Fibroblast of lung (primary cell): Measurements from ENCODE around the gene BTBD16.

Experiments
- EZH2 ChIP-seq: IDR thresholded peaks from 2 replicates; pipeline ENCODE4 v1.5.1; 2012; ENCODE audit warnings: low read length, control low read depth, mild to moderate bottlenecking; ENCODE audit errors: missing control alignments
- TF ChIP-seq, protein P1 (sequence below), 2 donors: IDR thresholded peaks in 1 of 2; conservative IDR thresholded peaks in 1 of 2; 1 replicate in 1 of 2; 2 replicates in 1 of 2; pipeline ENCODE4 v1.5.1; 2011 to 2012; ENCODE audit warnings: low read length in 2 of 2, control low read depth in 1 of 2, inconsistent platforms in 1 of 2, low read depth in 1 of 2, mild to moderate bottlenecking in 1 of 2

DNA sequence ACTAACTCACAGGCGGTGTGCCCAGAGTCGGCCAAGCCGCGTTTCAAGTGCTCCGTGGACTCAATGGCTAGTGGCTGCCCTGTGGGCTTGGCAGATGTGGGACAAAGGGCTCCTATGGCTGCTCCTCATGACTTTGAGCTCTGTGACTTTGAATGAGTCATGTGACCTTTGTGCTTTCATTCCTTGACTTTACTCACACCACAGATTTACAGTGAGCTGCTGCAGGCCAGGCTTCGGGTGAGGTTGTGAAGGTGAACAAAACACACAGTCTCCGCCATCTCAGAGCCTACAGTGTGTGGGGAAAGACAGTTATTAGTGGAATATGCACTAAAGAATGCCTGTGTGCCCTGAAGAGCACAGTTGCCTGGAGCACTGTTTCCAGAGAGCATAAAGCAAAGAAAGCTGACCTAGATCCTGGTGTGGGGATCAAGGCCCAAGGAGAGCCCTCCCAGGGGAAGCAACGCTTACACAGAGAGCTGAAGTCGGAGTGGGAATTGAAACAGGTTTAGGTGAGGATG lies 73.7 kb downstream of the BTBD16 start:
- TF ChIP-seq EZH2, result no peak
- TF ChIP-seq, protein P1, sequence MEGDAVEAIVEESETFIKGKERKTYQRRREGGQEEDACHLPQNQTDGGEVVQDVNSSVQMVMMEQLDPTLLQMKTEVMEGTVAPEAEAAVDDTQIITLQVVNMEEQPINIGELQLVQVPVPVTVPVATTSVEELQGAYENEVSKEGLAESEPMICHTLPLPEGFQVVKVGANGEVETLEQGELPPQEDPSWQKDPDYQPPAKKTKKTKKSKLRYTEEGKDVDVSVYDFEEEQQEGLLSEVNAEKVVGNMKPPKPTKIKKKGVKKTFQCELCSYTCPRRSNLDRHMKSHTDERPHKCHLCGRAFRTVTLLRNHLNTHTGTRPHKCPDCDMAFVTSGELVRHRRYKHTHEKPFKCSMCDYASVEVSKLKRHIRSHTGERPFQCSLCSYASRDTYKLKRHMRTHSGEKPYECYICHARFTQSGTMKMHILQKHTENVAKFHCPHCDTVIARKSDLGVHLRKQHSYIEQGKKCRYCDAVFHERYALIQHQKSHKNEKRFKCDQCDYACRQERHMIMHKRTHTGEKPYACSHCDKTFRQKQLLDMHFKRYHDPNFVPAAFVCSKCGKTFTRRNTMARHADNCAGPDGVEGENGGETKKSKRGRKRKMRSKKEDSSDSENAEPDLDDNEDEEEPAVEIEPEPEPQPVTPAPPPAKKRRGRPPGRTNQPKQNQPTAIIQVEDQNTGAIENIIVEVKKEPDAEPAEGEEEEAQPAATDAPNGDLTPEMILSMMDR (conservative IDR thresholded peaks at IDR 0.05 in 1 of 2, IDR thresholded peaks at IDR 0.05 in 1 of 2; ENCODE audit: low read depth in 1 of 2, low read length in 2 of 2), result no peak
